Testis (tissue), 3 donors: ENCODE measurements around the gene LYSMD3. TPM values are rescaled to one million over a fixed set of nuclear protein-coding genes. Genes with fewer than 3 reads are reported as not detected.

Experiments used
- DNase-seq: peaks from one replicate; pipeline ENCODE4 v3.0.0-alpha.2; 2019
- H3K27ac ChIP-seq, 2 donors: fragments of 200-600 bp; sonication (generic); one replicate each; pipeline ENCODE4 v1.5.1; 2019
- H3K27me3 ChIP-seq: fragments of 200-600 bp; sonication (generic); one replicate; pipeline ENCODE4 v1.5.1; 2019
- H3K36me3 ChIP-seq: fragments of 200-600 bp; sonication (generic); one replicate; pipeline ENCODE4 v1.5.1; 2017; ENCODE audit warnings: low read depth; ENCODE audit errors: missing control alignments
- H3K4me1 ChIP-seq: fragments of 200-600 bp; sonication (generic); one replicate; pipeline ENCODE4 v1.5.1; 2019
- H3K4me3 ChIP-seq, 2 donors: fragments of 200-600 bp; sonication (generic); one replicate each; pipeline ENCODE4 v1.5.1; 2017 to 2019
- H3K9me3 ChIP-seq: fragments of 200-600 bp; sonication (generic); one replicate; pipeline ENCODE4 v1.5.1; 2017
- CTCF ChIP-seq, 3 experiments: fragments of 450-650 bp in 2 of 3; fragments of 200-600 bp in 1 of 3; sonication (generic) in 1 of 3; IDR thresholded peaks; one replicate each; pipeline ENCODE4 v1.5.1; 2016 to 2019; ENCODE audit warnings: antibody characterized with exemption in 3 of 3, mild to moderate bottlenecking in 2 of 3, moderate library complexity in 1 of 3
- POLR2A ChIP-seq: fragments of 450-650 bp; IDR thresholded peaks from one replicate; pipeline ENCODE4 v1.6.1; 2017; ENCODE audit warnings: antibody characterized with exemption, mild to moderate bottlenecking, moderate library complexity
- WGBS, 2 donors: methylation state at CpG; one replicate each; pipeline ENCODE4 v1.1.5; 2018; 5-methylcytosine and 5-hydroxymethylcytosine counted together
- intact Hi-C: fragments of 100-400 bp; cut with DNase I; formaldehyde crosslinking; loops from one replicate; pipeline ENCODE4 v1.15.1; 2023; ENCODE audit warnings: low total_unique reads
- polyA plus RNA-seq: library from polyadenylated mRNA; stranded (reverse); fragments of 350-450 nt; fragmentation: Illumina TruSeq; extraction: RNeasy Lipid Tissue Mini Kit (QIAGEN cat#74804); gene quantifications from one replicate; pipeline ENCODE4 v1.2.3, GENCODE V29; 2014; ENCODE audit warnings: low read depth, low replicate concordance; ENCODE audit not compliant: insufficient read depth
- total RNA-seq, 2 donors: library from RNA; depleted of rRNA; stranded (reverse); fragments of >200 nt; gene quantifications; one replicate each; pipeline ENCODE4 v1.2.3, GENCODE V29; 2016

LYSMD3 gene
- total and polyA plus RNA-seq, 3 donors from 2014 or later, result 9.4 to 11.0 (median 10.4) TPM

- TF ChIP-seq CTCF (IDR thresholded peaks at IDR 0.05) (no peak), POLR2A (no peak)
- H3K9me3 ChIP-seq, result no peaks in the 10 kb centered on the region
- intact Hi-C loops, result no loop called here
- no peaks in the 10 kb centered on the region for H3K36me3 ChIP-seq
- WGBS, 2 donors, result 71 to 80% methylated on average over 4 of the region's 4 CpGs
- H3K27ac ChIP-seq, result no peak overlapping the region
- no peaks in the 10 kb centered on the region for H3K27me3 ChIP-seq
- no peak for DNase-seq
- no peaks in the 10 kb centered on the region for H3K4me1 ChIP-seq
- no peak overlapping the region for H3K4me3 ChIP-seq
Observed at GRCh38 chr5:90542827-90543519, 13.6 kb upstream of the LYSMD3 start.

GRCh38 chr5:90534922-90535321, 5.5 kb upstream of the LYSMD3 start:
- WGBS, 2 donors, result 92 to 98% methylated on average over 3 of the region's 3 CpGs
- H3K36me3 ChIP-seq, result no peaks in the 10 kb centered on the region
- TF ChIP-seq POLR2A, result no peak
- no peak for TF ChIP-seq CTCF (IDR thresholded peaks at IDR 0.05)
- H3K27ac ChIP-seq, result no peak overlapping the region
- intact Hi-C loops, result no loop called here
- no peak overlapping the region for H3K4me3 ChIP-seq
- H3K9me3 ChIP-seq, result no peaks in the 10 kb centered on the region
- H3K4me1 ChIP-seq, result peaks cover 9% of the 10 kb centered on the region
- H3K27me3 ChIP-seq, result no peaks in the 10 kb centered on the region
- no peak for DNase-seq

GRCh38 chr5:90533794-90534193, 4.4 kb upstream of the LYSMD3 start:
- TF ChIP-seq POLR2A (no peak), CTCF (IDR thresholded peaks at IDR 0.05) (no peak)
- 72 to 74% methylated on average over 3 of the region's 3 CpGs for WGBS, 2 donors
- Histone ChIP-seq H3K27me3 (no peaks in the 10 kb centered on the region), H3K4me3 (no peak overlapping the region), H3K27ac (no peak overlapping the region), H3K9me3 (no peaks in the 10 kb centered on the region), H3K36me3 (no peaks in the 10 kb centered on the region), H3K4me1 (peaks cover 9% of the 10 kb centered on the region)
- intact Hi-C loops, result no loop called here
- no peak for DNase-seq

GRCh38 chr5:90530736-90531487, 1.5 kb upstream of the LYSMD3 start:
- intact Hi-C loops, result no loop called here
- 26 to 33% methylated on average over 9 of the region's 9 CpGs for WGBS, 2 donors
- Histone ChIP-seq H3K36me3 (no peaks in the 10 kb centered on the region), H3K4me1 (peaks cover 17% of the 10 kb centered on the region), H3K27ac (peak overlapping the region in 1 of 2 donors; percentile 93), H3K4me3 (no peak overlapping the region), H3K27me3 (no peaks in the 10 kb centered on the region), H3K9me3 (no peaks in the 10 kb centered on the region)
- DNase-seq, result peak; percentile 24
- no peak for TF ChIP-seq POLR2A
- TF ChIP-seq CTCF (IDR thresholded peaks at IDR 0.05), result no peak
